ENCODE data around the gene FAAP20. TPM values are rescaled to one million over a fixed set of nuclear protein-coding genes. Genes with fewer than 3 reads are reported as not detected.
A peak's percentile ranks its signal among the peaks of the same experiment; 100 is the strongest.

The FAAP20 gene
- total RNA-seq, 2 experiments from 2014 or later = 61.3 to 66.2 TPM

DNA sequence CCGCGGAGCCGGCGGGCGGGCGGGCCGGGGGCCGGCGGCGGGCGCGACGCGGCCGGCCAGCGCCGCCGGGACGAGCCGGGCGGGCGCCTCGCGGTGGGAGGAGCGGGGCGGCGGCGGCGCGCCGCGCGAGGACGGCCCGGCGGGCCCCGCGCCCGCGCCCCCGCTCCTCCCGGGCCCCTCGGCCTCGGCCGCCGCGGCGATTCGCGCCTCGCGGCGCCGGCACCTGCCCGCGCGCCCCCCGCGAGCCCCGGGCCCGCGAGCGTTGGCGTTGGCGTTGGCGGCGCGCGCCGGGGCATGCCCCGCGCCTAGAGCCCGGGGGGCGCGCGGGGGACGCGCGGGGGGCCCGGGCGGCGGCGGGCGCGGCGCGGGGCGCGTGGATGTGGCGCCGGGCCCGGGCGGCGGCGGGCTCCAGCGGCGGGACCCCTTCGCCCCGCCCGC, 33.6 kb upstream of the FAAP20 start, which contains the start of gene SKI:
Gene SKI (plus strand): TSS at position 163 of the 438 bp plus-strand sequence. CDS start 448 bp downstream, outside the sequence.
- Mint-ChIP-seq H3K27me3 (peaks cover 3% of the 10 kb centered on the region), H3K4me1 (peaks cover 24% of the 10 kb centered on the region), H3K9me3 (no peaks in the 10 kb centered on the region), H3K4me3 (peak within 1 kb of the TSS; percentile 90), H3K27ac (peak within 1 kb of the TSS; percentile 96), H3K36me3 (ENCODE audit: low read depth) (peaks cover 28% of the 10 kb centered on the region)
- DNase-seq = no peak
- ChIA-PET POLR2A (interaction anchor here (1.0 kb wide), 1 partner anchor 29 kb away, joined by 4 read pairs; no protein-coding TSS in a partner anchor), CTCF (interaction anchor here (0.7 to 2.3 kb wide), 4 partner anchors 16 to 83 kb away, joined by 3 to 6 read pairs (median 4); no protein-coding TSS in a partner anchor)

- peak overlapping the region; percentile 80 for H3K27ac Mint-ChIP-seq
- H3K4me1 Mint-ChIP-seq = peaks cover 18% of the 10 kb centered on the region
- H3K36me3 Mint-ChIP-seq (ENCODE audit: low read depth) = peaks cover 26% of the 10 kb centered on the region
- CTCF ChIA-PET = interaction anchor here (0.6 to 0.7 kb wide), 2 partner anchors 15 to 21 kb away, joined by 4 read pairs; no protein-coding TSS in a partner anchor
- H3K9me3 Mint-ChIP-seq = no peaks in the 10 kb centered on the region
- POLR2A ChIA-PET = interaction anchor here (1.0 kb wide), 1 partner anchor 28 kb away, joined by 4 read pairs; no protein-coding TSS in a partner anchor
- peak overlapping the region; percentile 74 for H3K4me3 Mint-ChIP-seq
- peaks cover 3% of the 10 kb centered on the region for H3K27me3 Mint-ChIP-seq
- DNase-seq = peak; percentile 93
Observed at GRCh38 chr1:2227346-2228156, 33.0 kb upstream of the FAAP20 start.

- DNase-seq = no peak
- Mint-ChIP-seq H3K36me3 (ENCODE audit: low read depth) (peaks cover 23% of the 10 kb centered on the region), H3K27ac (peak overlapping the region; percentile 77), H3K9me3 (no peaks in the 10 kb centered on the region), H3K27me3 (peaks cover 3% of the 10 kb centered on the region), H3K4me3 (peak overlapping the region; percentile 51), H3K4me1 (peaks cover 12% of the 10 kb centered on the region)
- POLR2A ChIA-PET = no interaction called here
- CTCF ChIA-PET = no interaction called here
Observed at GRCh38 chr1:2226525-2227345, 32.2 kb upstream of the FAAP20 start.

DNA sequence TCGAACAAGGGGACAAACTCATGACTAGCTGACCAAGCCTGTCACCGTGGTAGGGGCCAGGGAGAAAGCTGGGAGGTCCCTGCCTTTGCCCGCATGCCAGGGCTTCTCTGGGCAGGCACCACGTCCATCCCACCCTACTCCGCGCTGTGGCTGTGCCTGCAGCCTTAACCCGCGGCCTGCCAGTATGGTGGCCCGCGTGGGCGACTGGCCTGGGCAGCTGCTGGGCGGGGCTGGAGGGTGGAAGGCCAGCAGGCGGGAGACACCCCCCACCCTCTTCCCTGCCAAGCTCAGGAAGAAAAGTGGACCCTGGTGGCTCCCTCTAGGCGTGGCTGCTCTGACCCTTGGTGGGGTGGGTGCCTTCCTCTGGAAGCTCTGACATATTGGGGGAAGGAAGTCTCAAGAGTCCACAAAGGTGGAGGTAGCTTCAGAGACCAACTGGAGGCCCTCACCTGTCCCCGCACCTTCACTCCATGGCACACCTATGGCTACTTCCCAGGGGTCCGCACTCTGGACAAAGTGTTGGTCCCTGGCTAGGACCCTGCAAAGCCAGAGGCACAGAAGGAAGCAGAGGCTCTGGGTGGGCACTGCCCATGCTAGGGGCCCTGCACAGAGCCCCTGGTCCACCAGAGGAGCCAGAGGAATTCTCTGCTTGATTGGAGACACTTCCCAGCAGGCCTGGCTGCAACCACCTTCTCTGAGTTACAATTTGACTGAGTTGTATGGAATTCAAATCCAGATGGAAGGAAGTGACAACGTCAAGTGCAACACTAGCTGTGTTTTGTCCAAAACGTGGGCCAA, 30.3 kb upstream of the FAAP20 start:
- Mint-ChIP-seq H3K9me3 (no peaks in the 10 kb centered on the region), H3K27me3 (peaks cover 3% of the 10 kb centered on the region), H3K27ac (peak overlapping the region; percentile 32), H3K36me3 (ENCODE audit: low read depth) (peaks cover 10% of the 10 kb centered on the region), H3K4me1 (peaks cover 3% of the 10 kb centered on the region), H3K4me3 (no peak overlapping the region)
- no peak for DNase-seq
- CTCF ChIA-PET = interaction anchor here (0.6 to 1.6 kb wide), 7 partner anchors 16 to 329 kb away, joined by 3 to 7 read pairs (median 3); no protein-coding TSS in a partner anchor
- POLR2A ChIA-PET = no interaction called here

DNA sequence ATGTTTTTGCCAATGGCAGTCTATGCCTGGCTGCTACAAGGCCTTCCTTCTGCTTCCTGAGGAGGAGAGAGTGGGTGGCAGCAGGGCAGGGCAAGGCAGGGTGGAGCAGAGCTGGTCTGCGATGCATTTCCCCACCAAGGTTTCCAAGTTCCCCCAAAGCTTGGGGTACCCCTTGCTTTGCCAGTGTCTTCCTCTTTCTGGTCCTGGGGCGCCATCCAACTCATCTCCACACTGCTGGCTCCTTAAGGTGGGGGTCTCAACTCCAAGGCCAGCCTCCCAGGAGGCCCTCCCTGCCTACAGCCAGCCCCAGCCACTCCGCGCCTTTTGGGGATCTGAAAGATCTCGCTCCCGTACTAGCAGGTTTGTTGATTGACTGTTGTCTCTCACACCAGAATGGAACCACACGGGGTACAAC, 29.6 kb upstream of the FAAP20 start:
- Mint-ChIP-seq H3K9me3 (peaks cover 1% of the 10 kb centered on the region), H3K4me3 (no peak overlapping the region), H3K4me1 (peaks cover 3% of the 10 kb centered on the region), H3K27ac (no peak overlapping the region), H3K36me3 (ENCODE audit: low read depth) (peaks cover 3% of the 10 kb centered on the region), H3K27me3 (peaks cover 3% of the 10 kb centered on the region)
- DNase-seq = no peak
- ChIA-PET POLR2A (no interaction called here), CTCF (interaction anchor here (0.8 to 1.6 kb wide), 4 partner anchors 16 to 91 kb away, joined by 3 to 7 read pairs (median 3); no protein-coding TSS in a partner anchor)

- POLR2A ChIA-PET = interaction anchor here (0.5 kb wide), 1 partner anchor 169 kb away, joined by 8 read pairs; no protein-coding TSS in a partner anchor
- Mint-ChIP-seq H3K9me3 (peaks cover 8% of the 10 kb centered on the region), H3K36me3 (ENCODE audit: low read depth) (no peaks in the 10 kb centered on the region), H3K4me3 (no peak overlapping the region), H3K27ac (no peak overlapping the region), H3K27me3 (peaks cover 10% of the 10 kb centered on the region), H3K4me1 (peaks cover 2% of the 10 kb centered on the region)
- DNase-seq = no peak
- CTCF ChIA-PET = interaction anchor here (0.6 to 1.3 kb wide), 3 partner anchors 18 to 1534 kb away, joined by 3 read pairs; partner anchors contain the start of gene FAAP20
Observed at GRCh38 chr1:2221271-2221670, 26.7 kb upstream of the FAAP20 start.

GRCh38 chr1:2216767-2217058, 22.1 kb upstream of the FAAP20 start:
- Mint-ChIP-seq H3K27me3 (peaks cover 8% of the 10 kb centered on the region), H3K4me3 (no peak overlapping the region), H3K36me3 (ENCODE audit: low read depth) (no peaks in the 10 kb centered on the region), H3K9me3 (peaks cover 8% of the 10 kb centered on the region), H3K27ac (no peak overlapping the region), H3K4me1 (peaks cover 6% of the 10 kb centered on the region)
- no peak for DNase-seq
- ChIA-PET CTCF (no interaction called here), POLR2A (no interaction called here)

- Mint-ChIP-seq H3K4me1 (peaks cover 6% of the 10 kb centered on the region), H3K27ac (no peak overlapping the region), H3K4me3 (no peak overlapping the region), H3K27me3 (peaks cover 8% of the 10 kb centered on the region), H3K9me3 (peaks cover 8% of the 10 kb centered on the region), H3K36me3 (ENCODE audit: low read depth) (no peaks in the 10 kb centered on the region)
- POLR2A ChIA-PET = no interaction called here
- CTCF ChIA-PET = no interaction called here
- DNase-seq = no peak
Observed at GRCh38 chr1:2215909-2216766, 21.6 kb upstream of the FAAP20 start.

DNA sequence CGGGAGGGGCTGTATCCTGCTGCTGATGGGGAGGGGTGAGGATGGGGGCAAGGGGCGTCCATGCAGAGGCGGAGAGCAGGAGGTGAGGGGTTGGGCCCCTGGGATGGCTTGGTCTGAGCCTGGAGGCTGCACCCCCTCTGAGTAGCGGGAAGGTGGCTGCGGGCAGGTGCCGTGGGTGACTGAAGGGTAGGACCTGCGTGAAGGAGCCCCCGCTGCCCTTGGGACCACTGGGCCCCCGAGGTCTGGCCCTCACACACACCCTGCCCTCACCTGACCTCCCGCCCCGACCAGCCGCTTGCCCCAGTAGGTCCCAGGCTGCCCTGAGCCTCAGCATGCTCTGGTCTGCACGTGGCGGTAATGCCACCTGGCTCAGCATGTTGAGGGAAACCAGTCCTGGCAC, 20.8 kb upstream of the FAAP20 start:
- ChIA-PET CTCF (no interaction called here), POLR2A (no interaction called here)
- no peak overlapping the region for H3K27ac Mint-ChIP-seq

GRCh38 chr1:2214541-2215241, 20.1 kb upstream of the FAAP20 start:
- H3K9me3 Mint-ChIP-seq = peaks cover 8% of the 10 kb centered on the region
- POLR2A ChIA-PET = no interaction called here
- H3K27me3 Mint-ChIP-seq = peaks cover 8% of the 10 kb centered on the region
- H3K4me1 Mint-ChIP-seq = peaks cover 6% of the 10 kb centered on the region
- no peak overlapping the region for H3K4me3 Mint-ChIP-seq
- CTCF ChIA-PET = no interaction called here
- H3K27ac Mint-ChIP-seq = no peak overlapping the region
- no peak for DNase-seq
- H3K36me3 Mint-ChIP-seq (ENCODE audit: low read depth) = no peaks in the 10 kb centered on the region

More for the DNA sequence above, 20.8 kb upstream of the FAAP20 start:
- no peak for DNase-seq
- Mint-ChIP-seq H3K36me3 (ENCODE audit: low read depth) (no peaks in the 10 kb centered on the region), H3K4me3 (no peak overlapping the region), H3K4me1 (peaks cover 6% of the 10 kb centered on the region), H3K27me3 (peaks cover 8% of the 10 kb centered on the region), H3K9me3 (peaks cover 8% of the 10 kb centered on the region)
